NAMALWA (cell line): Measurements from ENCODE around the gene MACROD1.
"Not testable (repeated sequence)": the region's sequence is repeated elsewhere in the genome, so short reads cannot be mapped to it uniquely, and the experiment has no call there.

Source experiments
- DNase-seq: peaks from one replicate; pipeline ENCODE4 v3.0.0-alpha.2; 2015; ENCODE audit warnings: low spot score

MACROD1 gene

DNA sequence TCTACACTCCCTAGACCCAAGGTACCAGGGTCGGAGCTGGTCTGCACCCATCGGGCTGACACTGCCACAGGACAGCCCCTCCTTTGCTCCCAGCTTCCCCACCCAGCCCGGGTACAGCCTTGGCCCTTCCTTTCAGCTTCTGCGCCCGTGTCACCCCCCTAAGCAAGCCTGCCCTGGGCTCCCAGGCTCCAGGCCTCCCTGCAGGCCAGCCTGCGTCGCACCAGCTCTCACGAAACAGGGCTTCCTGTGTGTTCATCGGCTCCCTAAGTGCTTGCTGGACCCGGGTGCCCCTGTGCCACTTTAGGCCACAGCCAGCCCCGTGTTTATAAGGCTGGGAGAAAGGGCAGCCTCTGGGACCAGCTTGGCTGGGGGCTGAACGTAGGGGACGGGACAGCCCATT lies 109.1 kb downstream of the MACROD1 start:
- DNase-seq, result no peak

DNA sequence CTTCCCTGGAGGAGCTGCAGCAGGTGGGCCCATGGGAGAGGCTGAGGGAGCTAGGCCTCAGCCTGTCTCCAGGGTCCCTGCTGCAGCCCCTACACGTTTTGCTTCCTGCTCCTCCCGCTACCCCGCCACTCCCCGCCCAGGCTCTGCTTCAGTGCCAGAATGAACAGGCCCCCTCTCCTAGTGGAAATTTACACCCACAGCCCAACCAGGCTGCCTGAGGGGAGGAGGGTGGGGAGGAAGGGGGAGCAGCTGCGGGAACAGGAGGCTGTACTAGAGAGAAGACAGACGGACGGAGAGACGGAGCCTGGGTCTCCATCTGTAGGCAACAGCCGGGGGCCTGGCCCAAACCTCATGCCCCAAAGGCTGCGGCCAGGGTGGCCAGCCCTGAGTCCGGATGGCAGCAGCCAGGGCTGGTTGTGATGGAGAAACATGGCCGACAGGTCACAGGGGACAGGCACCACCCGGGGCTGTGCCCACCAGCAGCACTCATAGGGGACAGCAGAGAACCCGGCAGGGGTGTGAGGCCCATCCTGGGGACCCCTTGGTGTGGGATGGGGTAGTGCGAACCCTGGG lies 109.6 kb downstream of the MACROD1 start:
- no peak for DNase-seq

DNA sequence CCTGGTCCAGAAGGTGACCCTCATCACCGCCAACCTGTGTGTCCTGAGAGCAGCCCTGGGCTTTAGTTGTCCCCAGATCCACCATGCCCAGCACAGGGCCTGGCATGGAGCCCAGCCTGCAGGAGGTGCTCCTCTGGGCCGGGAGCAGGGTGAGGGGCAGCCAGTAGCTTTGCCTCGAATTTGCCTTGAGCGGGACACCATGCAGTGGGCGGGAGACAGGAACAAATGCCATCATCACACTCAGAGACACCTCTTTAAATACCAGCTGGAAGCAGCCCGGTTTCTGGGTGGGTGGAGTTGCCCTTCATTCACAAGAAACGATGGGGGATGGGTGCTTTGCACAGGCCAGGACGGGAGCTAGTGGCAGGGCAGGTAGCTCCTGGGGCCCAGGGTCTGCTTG lies 110.8 kb downstream of the MACROD1 start:
- no peak for DNase-seq

DNA sequence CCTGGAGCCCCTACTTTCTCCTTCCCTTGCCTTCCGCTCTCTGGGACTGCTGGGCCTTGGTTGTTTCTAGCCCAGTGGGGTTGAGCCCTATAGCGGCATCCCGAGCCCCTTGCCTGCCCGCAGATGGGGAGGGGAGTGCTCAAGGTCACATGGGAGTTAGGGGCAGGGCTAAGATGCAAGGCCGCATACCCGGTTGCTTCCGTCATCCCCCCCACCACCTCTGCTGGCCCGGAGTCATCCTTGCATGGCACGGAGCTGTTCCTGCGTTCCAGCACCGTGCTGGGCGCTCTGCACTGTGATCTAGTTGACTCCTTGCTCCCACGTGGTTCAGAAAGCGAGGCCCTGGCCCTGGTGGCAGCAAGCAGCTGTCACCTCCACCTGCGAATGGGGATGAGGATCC lies 112.2 kb downstream of the MACROD1 start:
- DNase-seq, result no peak

DNA sequence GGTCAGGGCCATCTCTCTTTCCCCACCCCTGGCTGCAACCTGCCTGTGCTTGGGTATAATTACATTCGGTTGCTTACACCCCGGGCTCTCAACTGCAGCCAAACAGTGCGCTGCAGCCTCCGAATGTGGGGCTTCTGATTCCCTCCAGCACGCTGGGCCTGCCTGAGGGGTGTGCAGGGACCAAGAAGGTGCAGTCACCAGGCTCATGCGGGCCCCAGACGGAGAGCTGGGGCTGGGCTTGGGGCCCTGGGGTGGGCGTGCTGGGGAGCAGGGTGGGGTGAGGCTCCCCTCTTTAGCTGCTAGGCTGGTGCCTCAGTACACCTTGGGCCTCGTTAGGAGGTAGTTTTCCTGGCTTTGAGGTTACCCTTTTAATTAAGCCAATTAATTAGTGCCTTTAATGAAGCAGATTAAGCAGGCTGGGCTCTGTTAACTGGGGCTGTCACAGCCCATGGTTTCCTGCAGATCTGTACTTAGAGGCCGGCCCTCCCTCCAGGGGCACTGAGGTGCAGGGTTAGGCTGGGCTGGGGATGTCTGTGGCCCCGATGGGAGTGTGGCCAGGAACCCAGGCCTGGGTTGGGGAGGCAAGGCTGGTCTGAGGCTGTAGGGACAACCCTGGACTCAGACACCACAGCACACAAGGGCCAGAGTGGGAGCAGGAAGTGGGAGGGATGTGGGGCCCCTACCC lies 112.8 kb downstream of the MACROD1 start:
- no peak for DNase-seq

DNA sequence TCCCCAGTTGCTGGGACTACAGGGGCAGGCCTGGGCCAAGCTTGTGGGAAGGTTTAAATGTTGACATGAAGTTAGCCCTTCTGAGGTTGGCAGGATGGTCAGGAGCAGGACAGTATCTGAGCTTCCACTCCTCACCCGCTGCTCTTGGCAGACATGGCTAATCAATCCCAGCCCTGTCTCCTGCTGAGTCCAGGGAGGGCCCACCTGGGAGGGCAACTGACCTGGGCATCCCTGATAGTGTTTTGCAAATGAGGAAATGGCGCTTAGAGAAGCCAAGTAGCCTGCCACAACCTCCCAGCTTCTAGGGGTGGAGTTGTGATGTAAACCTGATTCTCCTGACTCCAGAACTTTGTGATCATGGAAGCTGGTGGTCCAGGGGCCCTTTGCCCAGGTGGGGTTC lies 113.5 kb downstream of the MACROD1 start:
- DNase-seq, result no peak

DNA sequence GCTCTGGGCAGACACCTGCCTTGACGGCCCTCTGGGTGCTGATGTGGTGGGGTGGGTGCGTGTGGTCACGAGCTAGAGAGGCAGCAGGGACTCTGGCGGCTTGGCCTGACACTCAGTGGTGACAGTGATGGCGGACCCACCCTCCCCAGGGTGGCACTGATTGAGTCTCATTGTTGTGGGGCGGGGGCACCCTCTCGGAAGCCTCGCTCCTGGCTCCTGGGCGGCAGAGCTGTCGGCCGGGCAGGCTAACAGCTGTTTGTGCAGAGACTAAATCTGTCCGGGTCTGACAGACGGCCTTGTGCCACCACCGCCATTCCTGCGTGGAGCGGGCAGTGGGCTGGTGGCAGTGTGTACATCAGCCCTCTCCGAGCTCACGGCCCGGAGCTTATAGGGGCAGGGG lies 114.6 kb downstream of the MACROD1 start:
- no peak for DNase-seq

DNA sequence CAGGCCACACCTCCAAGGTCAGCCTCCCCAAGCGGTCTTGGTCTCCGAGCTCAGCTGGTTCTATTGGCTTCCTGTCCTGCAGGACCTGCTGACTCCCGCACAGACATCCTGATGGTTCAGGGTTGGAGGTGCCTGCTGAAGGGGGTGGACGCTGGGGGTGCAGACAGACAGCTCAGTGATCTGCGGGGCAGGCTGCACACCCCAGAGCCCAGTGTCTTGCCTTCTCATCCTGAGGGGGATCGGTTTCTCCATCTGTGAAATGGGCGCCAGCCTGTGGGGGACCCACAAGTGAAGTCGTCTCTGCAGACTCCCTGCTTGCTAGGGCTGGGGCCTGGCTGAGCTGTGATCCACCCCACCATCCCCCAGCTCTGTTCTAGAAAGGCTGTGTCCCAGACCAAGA lies 116.4 kb downstream of the MACROD1 start:
- DNase-seq, result no peak

DNA sequence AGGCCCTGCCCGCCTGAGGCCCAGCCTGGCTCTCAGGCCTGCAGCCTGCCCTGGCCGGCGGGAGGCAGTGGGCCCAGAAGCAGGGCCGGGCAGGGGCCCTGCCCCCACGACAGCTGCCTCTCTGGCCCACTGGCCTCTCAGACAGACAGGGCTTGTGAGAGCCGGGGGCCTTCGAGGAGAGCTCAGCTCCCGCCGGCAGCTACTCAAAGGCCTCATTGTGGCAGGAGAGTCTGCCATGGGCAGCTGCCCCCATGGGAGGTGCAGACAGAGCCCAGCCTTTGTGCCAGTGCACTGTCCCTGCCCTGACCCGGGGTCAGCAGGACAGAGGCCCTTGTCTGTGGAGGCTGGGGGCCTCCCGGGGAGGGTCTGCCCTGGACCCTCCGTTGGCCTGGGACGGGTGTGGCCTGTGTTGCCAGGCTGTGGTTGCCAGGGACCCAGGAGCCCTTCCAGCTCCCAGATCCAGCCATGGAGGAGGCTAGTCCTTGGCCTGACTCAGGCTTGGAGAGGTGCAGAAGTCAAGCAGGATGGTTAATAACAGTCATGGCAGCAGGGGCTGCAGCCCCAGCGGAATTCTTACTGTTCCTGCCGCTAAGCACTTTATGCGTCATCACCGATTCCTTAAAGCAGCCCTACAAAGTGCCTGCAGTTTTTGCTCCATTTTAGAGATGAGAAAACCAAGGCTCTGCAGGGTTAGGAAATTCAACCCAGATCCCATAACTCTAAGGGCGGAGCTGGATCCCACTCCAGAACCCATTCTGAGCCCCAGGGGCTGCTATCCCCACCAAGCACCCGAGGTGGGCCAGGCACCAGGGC lies 117.7 kb downstream of the MACROD1 start:
- no peak for DNase-seq

DNA sequence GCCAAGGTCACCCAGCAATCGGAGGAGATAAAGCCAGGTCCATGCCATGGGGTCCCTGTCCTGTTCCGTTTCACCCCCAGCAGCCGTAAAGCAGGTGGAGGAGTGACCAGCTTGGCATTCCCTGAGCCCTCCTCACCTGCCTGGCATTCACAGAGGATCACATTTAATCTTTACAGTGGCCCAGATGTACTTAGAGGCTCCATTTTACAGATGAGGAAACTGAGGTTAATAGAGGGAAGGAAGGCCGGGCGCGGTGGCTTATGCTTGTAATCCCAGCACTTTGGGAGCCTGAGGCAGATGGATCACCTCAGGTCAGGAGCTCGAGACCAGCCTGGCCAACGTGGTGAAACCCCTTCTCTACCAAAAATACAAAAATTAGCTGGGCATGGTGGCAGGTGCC lies 118.5 kb downstream of the MACROD1 start:
- not testable (repeated sequence) for DNase-seq

DNA sequence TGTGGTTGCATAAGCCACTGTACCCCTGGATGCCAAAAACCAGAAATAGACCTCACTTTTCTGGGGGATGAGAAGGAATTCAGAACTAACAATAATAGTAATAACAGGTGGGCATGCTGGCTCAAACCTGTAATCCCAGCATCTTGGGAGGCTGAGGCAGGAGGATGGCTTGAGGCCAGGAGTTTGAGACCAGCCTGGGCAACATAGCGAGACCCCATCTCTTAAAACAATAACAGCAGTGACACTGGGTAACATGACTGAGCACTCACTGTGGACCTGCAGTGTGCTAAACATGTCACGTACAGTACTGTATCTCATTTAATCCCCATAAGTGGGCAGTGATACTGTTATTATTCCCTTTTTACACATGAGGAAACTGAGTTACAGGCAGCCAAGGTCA lies 120.2 kb downstream of the MACROD1 start:
- DNase-seq, result no peak

DNA sequence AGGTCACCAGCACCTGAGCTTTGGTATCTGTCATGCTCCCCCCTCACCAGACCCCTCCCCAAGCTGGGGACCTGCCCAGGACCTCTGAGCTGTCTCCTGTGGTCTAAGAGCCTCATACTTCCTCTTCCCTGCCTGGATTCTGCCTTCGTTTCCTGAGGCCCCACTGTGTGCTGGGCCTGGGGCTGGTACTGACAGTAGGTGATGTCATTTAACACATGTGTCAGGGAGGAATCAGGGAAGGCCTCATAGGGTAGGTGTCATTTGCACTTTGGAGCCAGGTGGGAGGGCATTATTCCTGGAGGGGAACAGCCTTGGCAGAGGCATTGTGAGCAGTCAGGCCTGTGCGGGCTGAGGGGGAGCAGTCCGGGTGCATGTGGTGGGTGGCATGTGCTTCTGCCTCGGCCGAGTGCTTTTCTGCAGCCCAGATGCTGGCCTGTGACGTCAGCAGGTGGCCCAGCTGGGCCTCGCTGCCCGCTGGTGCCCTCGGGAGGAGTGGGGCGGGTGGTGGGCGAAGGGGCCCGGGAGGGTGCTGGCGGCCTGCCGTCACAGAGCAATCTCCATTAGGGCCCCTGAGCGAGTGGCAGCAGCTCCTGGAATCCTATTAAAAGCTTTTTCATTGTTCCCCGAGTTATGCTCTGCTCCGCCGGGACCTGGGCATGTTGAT lies 121.1 kb downstream of the MACROD1 start:
- DNase-seq, result no peak

DNA sequence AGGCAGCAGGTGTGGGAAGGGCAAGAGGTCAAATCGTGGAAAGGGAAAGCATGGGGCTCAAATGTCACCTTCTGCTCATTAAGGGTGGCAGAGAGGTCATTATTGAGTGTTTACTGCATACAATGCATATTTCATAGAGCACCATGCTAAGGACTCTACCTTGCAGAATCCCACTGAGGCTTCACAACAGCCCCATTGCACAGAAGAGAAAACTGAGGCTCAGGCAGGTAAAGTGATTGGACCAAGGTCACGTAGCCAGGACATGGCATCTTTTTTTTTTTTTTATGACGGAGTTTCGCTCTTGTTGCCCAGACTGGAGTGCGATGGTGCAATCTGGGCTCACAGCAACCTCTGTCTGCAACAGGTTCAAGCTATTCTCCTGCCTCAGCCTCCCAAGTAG lies 122.4 kb downstream of the MACROD1 start:
- DNase-seq, result no peak

DNA sequence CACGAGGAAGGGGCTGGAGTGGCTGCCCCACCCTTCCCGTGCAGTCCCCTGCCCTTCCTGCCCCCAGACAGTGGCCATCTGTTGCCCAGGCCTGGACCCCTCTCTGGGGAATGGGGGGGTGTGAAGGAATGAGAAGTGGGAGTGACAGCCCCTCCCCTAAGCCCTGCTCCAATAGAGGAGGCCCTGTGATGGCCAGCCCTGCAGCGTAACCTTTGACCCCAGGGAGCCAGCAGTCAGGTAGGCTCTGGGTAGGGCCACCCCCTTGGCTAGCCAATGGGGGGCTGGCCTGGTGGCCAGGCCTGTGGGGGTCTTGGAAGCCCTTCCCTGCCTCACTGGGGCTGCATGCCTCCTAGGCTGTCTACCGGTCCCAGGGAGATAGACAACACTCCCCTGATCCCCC lies 123.6 kb downstream of the MACROD1 start:
- DNase-seq, result no peak

DNA sequence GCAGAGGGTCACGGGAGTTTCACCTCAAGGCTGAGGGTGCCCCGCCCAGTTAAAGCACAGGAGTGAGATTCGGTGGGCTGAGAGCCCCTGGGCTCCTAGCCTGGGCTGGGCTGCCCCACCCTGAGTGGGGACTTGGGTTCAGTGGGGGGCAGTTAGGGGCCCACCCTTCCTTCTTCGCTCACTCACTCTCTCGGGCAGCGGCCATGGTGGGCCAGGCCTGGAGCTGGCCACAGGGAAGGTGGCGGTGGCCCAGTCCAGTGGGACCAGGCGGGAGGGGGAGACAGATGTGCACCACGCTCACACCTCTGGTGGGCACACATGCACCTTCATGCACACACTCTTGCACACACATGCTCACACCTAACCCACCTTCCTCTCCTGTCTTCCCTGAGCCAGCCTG lies 124.1 kb downstream of the MACROD1 start:
- no peak for DNase-seq

DNA sequence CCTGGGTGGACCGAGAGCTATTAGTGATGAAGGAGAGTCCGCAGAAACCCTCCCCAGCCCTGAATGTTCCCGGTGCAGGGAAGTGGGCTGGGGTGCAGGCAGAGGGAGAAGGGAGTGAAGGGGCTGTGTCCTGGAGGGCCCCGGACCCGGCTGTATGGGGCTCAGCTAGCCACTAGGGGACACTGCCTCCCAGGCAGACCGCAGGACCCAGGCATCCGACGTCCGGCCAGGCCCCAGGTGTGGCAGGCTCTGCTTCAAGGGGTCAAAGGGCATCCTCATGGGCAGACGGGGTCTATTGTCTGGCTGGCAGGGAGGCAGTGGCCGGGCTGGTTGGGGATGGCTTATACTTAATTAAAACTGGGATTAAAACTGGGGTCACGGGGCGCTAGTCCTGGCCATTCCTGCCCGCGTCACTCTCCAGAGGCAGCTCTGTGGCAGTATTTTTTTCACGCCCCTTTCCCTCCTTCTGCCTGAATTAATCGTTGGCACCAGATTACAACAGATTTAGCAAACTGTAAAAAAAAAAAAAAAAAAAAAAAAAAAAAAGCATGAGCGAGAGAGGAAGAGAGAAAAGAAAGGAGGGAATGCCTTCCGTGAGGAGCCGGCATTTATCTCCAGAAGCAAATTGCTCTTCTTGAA lies 125.1 kb downstream of the MACROD1 start:
- no peak for DNase-seq

DNA sequence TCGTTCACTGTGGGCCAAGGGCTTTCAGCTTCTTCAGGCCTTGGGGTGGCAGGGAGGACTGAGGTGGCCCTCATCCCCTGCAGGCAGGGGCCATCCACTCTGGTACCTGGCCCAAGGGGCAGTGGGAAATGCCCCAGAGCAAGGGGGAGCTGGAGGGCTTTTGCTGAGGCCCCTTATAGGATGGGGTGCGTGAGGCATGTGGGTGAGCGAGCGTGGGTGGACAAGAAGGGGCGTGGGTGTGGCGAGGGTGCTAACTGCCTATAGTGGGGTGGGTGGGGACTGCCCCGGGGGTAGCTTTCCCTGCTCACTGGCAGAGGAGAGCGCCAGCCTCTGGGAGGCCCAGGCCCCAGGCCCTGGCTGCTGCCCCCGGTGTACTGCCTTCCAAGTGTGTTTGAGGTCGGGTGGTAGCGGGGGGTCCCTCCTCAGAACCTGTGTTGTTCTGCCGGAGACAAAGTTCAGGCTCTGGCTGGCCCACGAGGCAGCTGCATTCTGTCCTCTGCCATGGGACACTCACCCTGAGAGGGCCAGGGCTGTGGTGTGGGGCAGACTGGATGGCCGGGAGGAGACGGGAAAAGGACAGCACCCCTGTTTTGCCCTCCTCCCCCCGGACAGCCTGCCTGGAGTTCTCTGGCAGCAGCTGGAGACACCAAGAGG lies 126.8 kb downstream of the MACROD1 start:
- DNase-seq, result no peak

DNA sequence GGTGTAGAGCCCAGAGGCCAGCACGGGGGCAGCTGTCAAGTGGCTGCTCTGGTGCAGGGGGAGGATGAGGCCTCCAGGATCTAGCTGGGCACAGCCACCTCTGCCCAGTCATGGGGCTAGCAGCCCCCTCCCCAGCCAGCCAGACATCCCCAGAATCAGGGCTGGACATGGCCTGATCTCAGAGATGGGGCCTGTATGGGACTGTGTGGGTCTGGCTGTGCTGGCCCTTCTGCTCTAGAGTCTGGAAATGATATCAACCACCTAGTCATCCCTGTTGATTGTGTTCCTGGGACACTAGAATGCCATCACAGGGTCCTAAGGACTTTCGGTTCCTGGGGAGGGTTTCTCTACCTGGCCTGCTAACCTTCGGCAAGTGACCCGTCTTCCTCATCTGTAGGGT lies 127.4 kb downstream of the MACROD1 start:
- no peak for DNase-seq

DNA sequence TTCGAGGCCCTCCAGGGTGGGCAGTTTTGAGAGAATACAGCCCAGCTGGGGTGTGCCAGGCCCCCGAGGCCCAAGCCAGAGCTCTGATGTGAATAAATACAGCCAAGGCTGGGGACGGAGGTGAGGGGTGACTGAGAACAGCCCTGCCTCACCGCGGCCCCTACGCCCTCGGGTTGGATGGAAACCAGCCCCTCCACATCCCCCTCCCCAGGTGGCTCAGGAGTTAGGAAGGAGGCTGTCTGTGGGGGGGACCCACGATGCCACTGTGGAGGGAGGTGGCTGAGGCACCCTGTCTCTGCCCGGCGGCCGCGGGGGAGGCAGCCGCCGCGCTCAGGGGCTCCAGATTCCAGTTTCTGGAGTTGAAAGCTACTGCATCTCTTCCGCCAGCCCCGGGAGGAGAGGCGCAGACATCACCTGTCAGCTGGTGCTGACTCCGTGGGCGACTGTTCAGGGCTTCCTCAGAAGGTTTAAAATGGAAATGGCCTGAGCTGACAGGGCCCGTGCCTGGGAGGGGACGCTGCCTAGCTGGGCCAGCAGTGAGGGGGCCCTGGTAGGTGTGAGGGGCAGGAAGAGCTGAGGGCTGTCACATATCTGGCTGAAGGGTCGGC lies 128.8 kb downstream of the MACROD1 start:
- DNase-seq, result no peak

DNA sequence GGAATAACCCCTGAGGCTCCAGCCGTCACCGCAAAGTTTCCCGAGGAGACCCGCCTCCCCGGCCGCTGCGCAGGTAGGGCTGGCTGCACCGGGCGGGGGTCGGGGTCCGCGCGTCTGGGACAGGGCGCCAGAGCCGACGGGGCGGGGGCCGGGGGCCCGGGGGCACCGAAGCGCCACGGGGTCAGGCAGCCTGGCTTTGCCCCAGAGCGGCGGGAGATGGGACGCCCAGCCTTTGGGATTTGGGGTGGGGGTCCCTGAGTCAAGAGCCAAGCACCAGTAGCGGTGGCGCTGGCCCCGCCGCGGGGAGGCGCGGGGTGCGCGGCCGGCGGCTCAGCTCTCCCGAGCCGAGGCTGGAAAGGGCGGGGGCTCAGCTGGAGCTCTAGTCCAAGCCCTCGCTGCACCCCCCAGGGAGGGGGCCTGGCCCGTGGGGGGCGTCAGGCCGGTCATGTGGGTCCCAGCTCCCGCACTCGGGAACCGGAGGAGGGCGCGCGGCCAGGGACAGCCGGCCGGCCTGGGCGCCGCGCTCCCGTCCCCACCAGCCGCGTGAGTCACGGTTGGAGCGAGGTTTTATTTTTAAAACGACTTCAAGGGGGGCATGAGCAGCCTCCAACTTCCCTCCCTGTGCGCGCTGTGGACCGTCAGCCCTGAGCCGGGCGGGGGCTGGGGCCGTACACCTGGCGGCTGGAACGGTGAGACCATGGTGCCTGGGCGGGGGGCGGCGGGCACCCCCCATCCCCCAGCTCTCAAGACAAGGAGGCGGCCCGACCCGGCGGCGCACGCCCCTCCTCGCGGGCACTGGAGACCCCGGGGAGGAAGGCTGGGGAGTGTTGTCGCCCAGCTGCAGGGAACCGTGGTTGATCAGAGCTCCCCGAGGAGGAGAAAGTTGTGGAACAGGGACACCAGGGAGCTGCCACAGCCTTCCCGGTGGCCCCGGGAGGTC lies 129.6 kb downstream of the MACROD1 start:
- no peak for DNase-seq
